Activated CD4-positive, alpha-beta T cell treated with anti-CD3 and anti-CD28 coated beads for 48 hours (primary cell): ENCODE data around the gene PPP1R13B.

Experiments used
- DNase-seq: peaks from one replicate; pipeline ENCODE4 v3.0.0-alpha.2; 2020

PPP1R13B gene

DNA sequence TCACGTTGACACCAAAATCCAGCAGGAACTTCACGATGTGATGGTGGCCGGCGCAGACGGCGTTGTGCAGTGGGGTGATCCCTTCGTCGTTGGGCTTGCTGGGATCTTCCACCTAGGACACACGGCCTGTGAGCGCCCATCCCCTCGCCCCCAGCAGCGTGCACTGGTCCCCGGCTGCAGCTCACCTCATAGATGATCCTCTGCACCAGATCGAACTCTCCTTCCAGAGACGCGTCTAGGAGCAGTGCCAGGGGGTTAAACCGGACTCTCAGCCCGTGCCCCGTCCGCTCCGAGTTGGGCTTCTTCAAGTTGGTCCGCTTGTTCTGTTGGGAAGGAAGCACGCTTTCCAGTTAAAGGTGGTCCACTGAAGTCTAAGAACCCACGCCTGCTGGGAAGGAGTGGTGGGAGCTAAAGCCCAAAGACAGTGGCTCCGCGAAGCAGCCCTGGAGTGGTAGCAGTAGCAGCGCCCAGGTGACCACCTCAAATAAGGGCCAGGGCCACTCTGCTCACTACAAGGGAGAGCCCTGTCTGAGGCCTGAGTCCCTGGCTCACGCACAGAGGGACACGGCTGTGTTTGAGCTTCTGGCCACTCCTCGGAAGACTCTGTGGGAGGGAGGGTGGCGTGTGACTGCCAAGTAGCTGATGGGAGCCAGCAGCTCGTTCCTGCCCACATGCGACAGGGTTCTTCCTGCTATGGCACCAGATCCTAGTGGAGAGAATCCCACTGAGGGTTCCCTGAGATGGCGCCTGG lies 108.5 kb downstream of the PPP1R13B start:
- DNase-seq = no peak

DNA sequence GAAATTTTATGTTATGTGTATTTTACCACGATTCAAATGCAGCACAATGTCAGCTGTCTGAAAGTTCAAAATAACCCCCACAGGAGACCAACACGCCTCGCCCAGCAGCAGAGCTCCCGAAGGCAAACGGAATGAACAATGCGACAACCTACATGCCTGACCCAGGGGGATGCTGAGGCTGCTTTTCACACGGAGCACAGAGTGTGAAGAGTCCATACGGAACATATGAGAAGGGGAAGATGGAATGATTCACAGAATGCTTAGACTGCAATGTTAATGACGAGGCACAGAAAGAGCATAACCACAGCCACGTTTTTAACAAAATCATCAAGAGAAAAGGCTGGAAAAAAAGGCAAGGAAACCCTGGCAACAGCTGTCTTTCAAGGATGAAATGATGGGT lies 109.2 kb downstream of the PPP1R13B start:
- DNase-seq = no peak

DNA sequence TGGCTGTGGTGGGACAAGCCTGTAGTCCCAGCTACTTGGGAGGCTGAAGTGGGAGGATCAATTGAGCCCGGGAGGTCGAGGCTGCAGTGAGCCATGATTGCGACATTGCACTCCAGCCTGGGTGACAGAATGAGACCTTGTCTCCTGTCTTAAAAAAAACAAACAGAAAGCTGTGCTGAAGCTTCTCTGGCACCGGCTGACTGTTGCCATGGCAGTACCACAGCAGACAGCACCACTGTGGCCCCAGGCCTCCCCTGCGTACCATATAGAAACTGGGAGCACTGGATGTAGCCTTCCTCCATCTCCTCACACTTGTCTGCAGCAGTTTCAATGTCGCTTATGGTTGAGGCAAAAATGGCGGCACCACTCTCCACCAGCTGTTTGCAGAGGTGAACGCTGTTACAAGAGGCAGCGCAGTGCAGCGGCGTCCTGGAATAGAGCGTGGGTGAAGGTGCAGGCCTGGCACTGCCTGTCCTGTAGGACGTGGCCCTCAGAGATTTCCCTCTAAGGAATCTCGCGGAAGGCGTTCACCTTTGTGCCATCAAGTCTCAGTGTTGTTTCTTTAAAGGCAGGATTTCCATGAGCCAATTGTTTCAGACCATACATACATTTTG lies 109.8 kb downstream of the PPP1R13B start:
- DNase-seq = no peak

DNA sequence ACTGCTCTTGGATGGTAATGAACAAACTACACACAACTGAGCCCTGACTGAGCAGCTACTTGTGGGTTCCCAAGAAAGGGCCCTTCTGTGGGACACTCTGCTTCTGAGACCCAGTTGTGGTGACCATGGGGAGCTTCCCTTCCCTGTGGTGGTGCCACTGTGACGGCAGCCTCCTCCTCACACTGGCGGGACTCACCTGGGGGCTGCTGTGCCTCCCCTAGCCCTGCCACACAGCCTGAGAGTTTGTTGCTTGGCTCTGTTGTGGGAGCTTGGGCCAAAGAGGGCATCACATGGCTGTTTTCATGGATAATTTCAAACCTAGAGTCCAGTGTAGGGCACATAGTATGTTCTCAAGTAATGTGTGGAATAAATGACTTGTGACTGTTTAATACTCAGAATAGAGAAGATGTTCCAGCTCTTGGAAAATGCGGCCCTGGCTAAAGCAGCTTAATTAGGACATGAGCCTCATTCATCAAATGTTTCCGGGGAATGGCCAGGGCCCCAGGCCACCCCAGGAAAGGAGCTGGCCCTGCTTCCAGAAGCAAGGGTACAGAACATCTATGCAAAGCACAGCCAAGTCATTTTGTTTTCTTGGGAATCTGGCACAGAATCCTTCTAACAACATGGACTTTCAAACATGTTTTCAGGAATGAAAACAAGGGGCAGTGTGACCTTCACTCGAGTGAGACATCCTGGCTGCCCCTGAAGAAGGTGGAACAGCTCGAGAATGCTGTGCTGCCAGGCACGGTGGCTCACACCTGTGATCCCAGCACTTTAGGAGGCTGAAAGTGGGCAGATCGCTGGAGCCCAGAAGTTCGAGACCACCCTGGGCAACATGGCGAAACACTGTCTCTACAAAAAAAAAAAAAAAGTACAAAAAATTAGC lies 110.6 kb downstream of the PPP1R13B start:
- no peak for DNase-seq

DNA sequence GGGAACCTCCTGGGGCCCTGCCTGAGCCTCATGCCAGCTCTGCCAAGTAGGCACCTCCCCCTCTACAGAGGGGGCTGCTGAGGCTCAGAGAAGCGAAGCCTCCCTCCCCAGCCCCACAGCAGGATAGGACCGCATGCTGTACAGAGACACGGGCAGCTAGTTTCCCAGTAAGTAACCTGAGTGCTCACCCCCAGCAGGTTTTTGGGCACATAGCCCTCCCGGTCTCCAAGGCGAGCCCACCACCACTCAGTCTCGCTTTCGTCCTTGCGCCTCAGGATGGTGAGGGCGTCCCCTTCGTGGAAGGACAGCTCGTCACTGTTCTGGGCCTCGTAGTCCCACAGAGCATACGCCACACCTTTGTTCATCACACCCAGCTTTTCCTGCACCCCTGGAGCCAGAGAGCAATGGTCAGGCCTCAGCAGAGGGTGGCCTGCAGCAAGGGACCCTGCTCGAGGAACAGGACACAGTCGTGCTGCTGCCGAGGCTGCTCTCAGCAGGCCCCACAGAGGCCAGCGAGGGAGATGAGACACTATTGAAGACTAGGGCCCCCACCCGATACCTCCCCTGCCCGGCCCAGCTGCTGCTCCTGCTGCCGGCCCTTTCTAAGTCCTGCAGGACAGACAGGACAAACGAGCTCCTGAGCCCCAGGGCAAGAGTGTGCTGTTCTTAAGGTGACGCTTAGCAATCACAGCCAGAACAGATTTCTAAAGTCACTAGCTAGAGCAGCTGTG lies 111.4 kb downstream of the PPP1R13B start:
- no peak for DNase-seq

DNA sequence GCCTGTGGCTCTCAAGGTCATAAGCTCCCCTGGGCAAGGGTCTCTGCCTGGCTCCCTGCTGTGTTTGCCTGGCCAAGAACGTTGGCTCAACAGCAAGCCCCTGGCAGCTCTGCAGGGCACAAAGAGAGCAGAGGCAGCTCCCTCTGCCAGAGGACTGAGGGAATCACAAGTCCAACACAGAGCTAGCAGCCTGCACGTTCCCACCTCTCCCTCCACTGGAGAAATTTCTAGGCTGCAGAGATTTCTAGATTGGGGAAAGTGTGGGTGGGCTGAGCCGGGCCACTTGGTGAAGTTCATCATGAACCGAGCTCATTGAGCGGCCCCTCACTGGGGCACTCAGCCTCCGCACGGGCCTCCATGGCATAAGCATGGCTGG lies 111.9 kb downstream of the PPP1R13B start:
- DNase-seq = no peak

DNA sequence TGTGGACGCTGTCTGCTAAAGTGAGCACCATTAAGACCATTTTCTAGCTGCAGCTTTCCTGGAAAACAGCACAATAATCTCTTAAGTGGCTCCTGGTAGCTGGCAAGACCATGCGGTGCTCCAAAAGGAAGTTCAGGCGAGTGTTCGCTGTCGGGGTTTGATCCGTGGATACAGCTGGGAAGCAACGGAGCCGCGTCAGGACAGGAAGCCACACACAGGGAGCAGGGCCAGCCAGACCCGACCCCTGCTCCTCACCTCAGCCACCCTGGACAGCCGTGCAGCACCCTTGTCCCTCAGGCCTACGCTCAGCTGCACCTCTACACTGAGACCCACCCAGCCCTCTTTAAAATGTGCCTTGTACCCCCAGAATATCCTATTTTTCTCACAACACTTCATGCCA lies 112.4 kb downstream of the PPP1R13B start:
- no peak for DNase-seq

DNA sequence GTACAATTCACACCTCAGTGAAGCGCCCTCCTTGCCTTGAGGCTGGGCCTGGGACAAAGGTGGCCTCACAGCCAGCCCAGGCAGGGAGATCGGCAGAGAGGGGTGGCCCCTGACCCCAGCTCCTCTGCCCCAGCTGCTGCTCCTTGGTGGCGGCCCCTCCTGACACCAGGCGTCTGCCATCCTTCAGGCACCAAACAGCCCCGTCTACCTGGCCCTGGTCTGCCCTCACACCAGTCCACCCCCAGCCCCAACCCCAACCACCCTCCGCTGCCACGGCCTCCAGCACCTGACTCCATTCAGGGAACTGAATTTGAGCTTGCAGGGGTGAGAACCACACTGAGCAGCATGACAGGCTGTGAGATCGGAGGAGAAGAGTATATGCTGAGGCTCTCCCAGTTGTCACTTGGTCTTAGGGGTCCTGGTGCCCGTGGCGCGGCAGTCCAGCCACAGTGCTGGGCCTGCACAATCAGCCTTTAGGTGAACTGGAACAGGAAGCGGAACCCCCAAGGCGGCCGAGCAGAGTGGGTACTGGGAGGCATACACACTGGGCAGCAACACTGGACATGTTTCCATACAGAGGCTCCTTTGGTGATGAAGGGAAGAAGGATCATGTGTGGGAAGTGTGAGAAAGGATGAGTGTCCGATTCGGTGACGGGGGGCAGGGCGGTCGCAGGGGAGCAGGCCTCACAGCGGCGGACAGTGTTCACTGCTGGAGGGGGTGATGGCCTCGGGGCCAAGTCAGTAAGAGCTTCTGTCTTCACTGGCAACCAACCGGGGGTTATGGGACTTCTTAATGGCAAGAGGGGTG lies 113.1 kb downstream of the PPP1R13B start:
- DNase-seq = no peak

DNA sequence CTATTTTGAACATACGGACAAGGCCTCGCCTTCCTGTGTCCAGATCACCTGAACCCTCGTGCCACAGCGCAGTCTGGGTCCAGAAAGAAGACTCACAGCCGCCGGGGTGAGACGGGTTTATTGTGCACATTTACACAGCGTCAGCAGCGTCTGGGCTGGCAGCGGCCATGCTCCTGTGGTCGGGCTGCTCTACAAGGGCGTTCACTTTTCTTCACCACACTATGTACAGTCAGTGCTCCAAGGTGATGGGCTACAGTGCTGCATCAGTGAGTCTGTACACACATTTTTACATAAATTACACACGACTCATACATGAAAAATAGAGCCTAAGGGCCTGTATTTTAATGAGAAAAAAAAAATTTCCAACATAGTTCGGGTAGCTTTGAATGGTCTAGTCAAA lies 113.7 kb downstream of the PPP1R13B start:
- no peak for DNase-seq

DNA sequence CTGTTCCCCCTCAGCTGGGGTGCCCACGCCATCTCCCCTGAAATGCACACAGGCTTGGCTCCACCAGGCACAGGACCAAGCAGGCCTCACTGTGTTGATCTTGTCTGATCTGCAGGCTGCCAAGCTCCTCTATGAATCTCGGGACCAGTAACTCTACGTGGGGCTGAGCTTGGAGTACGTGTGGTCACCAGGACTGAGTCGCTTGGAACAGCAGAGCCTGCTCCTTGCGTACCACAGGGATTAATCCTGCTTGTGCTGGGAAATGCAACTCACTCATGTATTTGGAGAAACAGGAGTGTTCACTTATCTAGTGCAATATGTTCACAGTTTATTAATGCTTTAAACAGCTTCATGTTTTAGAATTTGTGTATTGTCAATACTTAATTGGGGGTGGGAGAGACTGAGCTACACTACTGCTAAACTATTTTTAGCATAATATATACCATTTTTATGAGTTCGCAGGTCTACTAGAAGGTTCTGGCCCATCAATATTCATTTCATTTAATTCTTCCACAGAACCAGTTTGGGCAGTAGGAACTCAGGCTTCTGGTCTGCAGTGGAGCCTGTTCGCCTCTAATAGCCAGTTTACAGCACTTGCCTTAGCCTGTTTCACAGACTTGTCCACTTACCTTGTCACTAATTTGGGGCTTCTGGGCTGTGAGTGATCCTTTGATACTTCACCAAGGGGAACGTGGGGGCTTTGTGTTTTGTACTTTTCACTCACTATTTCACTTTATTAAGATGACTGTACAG lies 114.3 kb downstream of the PPP1R13B start:
- DNase-seq = no peak

DNA sequence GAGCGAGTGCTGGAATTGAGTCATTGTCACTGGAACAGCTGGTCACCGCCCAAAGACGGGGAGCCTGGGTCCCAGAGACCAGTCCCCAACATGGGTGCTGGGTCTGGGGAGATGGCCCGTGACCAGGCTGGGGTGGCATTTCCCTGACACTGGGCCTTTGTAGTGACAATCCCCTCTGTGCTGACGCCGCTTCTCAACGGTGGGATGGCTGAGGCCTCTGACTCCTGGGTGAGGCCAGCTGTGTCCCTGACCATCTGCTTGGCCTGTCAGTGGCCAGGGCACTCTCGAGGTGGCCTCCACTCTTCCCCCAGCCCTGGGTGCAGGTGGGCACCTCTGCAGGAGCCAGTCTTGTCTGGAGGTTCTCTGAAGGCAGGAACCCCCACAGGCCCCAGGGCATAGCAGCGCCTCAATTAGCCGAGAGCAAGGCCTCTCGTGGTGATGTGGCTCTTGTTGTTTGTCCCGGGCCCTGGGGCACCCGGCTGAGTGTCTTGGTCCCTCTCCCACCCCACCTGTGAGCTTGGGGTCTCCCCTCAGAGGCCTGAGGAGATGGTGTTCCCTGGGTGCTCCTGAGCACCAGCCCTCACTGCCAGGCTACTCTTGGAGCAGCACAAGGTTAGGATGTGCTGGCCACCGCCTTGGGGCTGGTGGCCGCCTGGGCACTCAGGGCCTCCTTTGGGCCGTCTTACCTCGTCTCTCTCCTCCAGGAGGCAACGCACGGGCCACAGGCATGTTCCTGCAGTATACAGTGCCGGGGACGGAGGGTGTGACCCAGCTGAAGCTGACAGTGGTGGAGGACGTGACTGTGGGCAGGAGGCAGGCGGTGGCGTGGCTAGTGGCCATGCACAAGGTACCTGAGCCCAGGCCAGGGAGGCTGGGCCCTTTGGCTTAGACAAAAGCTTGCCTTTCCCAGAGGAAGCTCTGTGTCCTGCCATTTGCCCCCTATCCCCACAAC lies 115.2 kb downstream of the PPP1R13B start:
- DNase-seq = no peak

DNA sequence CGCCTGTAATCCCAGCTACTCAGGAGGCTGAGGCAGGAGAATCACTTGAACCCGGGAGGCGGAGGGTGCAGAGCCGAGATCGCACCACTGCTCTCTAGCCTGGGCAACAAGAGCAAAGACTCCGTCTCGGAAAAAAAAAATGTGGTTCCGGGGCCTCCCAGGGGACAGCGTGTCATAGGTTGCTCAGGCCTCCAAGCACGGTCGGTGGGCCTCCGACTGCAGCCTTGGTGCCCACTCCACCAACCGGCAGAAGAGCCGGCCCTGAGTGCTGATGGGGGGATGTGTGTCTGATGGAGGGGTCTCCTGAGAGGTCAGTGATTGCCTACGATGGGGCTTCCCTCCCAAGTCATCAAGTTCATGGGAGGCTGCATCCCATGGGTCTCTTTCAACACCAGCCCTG lies 115.9 kb downstream of the PPP1R13B start:
- DNase-seq = no peak

DNA sequence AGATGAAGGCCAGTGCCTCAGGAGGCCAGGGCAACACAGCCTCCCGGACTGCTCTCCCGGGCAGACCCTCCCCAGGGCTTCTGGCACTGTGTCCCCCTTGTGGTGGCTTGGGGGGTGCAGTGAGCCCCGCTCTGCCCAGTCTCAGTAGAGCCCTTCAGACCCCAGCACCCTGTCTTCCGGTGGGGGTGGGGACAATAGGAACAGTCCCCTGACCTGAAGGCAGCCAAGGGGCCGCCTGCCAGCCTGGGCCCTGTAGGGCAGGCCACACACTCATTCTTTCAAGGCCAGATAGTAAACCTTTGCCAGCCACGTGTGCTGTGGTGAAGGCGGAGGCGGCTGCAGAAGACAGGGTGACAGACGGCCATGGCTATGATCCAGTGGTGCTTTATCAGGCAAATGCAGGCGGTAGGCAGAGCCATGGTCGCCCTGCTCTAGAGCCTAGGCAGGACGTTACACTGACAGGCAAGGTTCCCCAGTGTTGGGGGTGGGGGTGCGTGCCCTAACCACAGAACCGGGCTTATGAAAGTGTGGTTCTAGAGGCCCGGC lies 116.8 kb downstream of the PPP1R13B start:
- DNase-seq = no peak

DNA sequence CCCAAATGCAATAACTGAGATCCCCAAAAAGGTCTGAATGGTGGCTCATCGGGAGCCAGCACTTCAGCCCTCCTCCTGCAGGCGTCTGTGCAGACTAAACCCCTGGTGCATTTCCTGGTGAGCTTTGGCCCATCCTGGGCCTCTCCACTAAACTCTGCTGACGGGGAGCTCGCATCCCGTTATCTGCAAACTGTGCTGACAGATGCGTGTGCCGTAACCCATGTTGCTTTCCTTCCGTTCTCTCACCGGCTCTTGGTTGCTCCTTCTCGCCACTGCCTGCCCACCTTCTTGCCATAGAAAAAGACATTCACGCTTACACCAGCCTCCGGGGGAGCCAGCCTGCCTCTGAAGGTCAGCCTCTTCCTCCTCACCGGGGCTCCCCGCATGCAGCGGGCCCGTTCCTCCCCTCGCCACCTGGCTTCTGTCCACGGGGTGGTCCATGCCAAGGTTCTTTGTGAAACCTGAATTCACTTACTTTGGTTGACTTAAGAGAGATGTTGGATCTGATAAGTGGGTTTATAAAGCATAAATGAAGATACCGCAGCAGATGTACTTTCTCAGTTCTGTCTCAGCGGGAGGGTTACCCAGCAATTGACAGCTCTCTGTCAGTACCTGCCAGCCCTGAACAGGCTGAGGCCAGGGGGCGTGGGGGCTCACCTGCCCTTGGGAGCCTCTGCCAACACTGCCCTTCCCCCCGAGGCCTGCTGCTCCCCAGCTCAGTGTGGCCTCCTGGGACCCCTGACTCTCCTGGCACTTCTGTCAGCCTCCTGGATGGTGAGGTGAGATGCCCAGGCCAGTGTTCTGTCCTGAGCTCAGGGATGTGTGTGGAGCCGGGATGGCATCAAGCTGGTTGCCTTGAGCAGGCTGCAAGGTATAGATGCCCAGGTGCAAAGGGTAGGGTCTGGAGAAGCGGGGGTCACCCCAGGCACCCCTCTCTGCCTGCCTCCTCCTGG lies 117.6 kb downstream of the PPP1R13B start:
- DNase-seq = no peak

DNA sequence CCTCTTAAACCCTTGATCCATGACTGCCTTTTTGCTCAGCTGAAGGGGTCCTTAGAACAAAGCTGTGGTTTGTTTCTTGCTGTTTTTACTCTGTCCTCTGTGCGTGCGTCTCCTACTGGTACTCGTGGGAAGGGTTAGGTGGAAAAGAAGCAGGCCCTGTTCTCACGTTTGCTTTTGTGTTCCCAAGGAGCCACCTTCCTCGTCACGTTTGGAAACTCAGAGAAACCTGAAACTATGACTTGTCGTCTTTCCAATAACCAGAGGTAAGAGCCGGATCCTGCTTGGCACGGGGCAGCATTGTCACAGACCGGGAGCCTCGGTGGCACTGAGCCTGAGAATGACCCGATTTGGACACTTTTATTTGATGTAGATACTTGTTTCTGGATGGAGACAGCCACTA lies 118.7 kb downstream of the PPP1R13B start:
- DNase-seq = no peak

DNA sequence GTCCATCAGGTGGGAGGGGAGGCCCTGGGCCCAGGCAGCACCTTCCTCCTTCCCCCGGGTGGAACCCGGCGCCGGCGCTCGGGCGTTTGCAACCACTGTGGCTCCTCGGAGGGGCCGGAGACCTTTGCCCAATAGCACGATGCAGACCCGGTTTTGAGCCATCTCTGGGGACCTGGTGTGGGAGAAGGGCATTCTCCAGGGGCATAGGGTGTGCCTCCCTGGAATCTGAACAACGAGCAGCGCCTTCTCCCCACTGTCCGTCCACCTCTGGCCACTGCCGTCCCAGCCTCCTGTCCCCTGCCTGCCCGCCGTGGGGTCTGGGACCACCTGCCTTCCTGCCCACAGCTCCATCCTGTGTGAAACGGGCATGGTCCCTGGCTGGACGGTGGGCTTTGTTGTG lies 119.2 kb downstream of the PPP1R13B start:
- DNase-seq = no peak

DNA sequence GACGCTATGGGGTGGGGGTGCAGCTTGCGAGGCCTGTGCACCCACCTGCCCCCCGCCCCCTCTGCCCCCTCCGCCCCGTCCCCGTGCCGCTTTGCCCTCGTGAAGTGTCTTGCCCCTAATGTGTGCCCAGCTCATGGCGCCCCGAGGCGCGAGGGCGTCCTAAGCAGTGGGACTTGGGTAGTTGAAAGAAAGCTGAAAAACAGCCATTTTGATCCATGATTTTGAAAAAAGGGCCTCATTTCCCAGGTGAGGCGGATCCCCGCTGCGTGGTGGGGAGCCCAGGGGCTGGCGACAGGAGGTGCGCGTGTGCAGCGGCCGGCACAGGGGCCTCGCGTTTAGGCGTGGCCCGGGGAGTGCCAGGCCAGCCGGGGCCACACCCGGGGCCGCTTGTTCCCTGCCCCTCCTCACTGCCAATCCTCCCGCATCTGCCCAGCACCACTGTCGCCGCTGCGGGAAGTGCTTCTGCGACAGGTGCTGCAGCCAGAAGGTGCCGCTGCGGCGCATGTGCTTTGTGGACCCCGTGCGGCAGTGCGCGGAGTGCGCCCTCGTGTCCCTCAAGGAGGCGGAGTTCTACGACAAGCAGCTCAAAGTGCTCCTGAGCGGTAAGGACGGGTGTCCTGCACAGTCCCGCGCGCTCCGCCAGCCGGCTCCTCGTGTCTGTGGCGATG lies 119.9 kb downstream of the PPP1R13B start:
- DNase-seq = no peak

DNA sequence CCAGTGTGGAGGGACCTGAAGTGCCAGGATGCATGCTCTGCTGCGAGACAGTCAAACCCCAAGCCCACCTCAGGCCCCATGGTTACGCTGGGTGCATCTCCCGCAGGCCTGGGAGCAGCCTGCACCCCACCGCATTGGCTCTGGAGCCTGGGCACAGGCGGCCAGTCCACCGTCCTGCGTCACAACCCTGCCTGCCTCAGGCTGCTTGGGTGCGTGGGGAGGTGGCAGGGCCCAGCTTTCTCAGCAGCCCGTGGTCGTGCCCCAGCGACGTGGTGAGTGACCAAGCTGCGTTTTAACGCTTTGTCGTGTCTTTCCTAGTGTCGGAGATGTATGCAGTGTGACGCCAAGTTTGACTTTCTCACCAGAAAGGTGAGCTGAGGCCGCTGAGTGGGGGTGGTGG lies 120.9 kb downstream of the PPP1R13B start:
- no peak for DNase-seq
